Fibroblast of skin of left biceps (primary cell): ENCODE measurements around the gene ADAD2.
"Not testable (repeated sequence)": the region's sequence is repeated elsewhere in the genome, so short reads cannot be mapped to it uniquely, and the experiment has no call there.

Experiments
- DNase-seq, 2 experiments: peaks; one replicate each; pipeline ENCODE4 v3.0.0-alpha.2; 2013; ENCODE audit warnings: low read depth in 2 of 2

Gene ADAD2

DNA sequence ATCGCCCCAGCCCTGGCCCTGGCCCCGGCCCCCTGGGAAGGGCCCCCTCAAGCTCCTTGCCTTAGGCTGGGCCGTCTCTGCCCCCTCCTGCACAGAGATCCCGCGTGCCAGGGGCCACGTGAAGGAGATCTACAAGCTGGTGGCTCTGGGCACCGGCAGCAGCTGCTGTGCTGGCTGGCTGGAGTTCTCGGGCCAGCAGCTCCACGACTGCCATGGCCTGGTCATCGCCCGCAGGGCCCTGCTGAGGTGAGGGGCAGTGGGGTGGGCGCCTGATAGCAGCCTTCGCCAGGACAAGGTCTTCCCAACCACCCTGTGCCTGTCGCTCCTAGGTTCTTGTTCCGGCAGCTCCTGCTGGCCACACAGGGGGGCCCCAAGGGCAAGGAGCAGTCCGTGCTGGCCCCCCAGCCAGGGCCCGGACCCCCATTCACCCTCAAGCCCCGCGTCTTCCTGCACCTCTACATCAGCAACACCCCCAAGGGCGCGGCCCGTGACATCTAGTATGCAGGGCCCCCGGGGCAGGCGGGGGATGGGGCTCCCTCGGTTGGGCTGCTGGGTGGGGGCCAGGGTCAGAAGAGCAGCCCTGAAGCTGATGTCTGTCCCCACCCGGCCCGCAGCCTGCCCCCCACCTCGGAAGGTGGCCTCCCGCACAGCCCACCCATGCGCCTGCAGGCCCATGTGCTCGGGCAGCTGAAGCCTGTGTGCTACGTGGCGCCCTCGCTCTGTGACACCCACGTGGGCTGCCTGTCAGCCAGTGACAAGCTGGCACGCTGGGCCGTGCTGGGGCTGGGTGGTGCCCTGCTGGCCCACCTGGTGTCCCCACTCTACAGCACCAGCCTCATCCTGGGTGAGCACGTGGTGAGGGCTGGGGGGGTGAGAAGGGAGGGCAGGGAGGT is 4.5 kb downstream of the ADAD2 start:
- no peak for DNase-seq

DNA sequence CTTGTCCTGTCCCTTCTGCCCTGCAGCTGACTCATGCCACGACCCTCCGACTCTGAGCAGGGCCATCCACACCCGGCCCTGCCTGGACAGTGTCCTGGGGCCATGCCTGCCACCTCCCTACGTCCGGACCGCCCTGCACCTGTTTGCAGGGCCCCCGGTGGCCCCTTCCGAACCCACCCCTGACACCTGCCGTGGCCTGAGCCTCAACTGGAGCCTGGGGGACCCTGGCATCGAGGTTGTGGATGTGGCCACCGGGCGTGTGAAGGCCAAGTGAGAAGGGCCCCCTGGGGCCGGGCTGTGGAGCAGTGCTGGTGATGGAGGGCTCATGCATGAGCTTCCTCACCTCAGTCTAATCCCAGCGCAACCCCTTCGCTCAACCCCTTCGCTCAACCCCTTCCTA is 5.1 kb downstream of the ADAD2 start:
- no peak for DNase-seq

DNA sequence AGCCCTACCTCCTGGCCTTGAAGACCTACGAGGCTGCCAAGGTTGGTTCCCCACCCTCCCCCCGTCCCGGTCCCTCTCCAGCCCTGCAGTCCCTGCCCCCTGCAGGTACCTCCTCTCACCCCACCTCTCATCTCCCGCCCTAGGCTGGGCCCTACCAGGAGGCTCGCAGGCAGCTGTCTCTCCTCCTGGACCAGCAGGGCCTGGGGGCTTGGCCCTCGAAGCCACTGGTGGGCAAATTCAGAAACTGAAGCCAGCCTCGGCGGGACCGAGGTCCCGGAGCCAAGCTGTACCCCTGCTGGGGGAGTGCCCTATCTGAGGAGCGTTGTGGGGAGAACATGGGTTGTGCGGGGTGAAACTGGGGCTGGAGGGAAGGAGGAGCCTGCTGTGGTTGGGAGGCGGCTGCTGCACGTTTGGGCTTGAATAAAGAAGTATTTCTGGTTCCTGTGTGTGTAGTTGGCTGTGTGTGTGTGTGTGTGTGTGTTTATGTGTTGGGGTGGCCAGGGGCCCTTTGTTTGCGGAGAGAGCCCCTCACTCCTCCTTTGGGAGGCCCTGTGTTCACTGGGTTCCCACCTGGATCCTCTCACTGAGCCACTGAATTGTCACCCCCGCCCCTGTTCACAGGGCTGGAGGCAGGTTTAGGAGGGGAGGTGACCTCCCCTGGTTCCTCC is 5.9 kb downstream of the ADAD2 start:
- no peak for DNase-seq

DNA sequence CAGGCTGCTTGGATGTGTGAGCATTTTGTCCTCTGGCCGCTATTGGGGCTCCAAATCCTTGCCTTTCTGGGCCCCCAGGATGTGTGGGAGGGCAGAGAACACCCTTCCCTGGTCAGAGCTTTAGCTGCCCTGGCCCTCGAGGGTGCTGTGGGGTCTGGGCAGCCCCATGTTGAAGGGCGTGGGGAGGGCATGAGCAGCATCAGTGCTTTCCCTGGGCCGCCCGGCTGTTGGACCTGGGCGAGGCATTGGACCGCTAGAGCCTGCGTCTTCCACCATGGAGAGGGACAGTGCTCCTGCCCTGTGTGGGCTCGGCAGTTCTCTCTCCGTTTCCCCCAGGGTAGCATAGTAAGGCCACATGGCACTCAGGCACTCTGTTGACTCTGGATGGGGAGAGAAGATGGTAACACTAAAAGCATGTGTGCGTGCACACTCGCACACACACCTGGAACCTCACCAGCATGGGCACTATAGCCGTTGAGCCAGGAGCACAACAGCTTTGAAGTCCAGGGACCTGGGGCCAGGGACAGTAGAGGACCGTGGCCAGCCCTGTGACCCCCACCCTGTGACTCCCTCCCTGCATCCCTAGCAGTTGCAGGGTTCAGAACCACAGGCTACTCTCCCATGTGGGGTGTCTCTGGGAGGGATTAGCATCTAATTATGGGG is 6.6 kb downstream of the ADAD2 start:
- no peak for DNase-seq

DNA sequence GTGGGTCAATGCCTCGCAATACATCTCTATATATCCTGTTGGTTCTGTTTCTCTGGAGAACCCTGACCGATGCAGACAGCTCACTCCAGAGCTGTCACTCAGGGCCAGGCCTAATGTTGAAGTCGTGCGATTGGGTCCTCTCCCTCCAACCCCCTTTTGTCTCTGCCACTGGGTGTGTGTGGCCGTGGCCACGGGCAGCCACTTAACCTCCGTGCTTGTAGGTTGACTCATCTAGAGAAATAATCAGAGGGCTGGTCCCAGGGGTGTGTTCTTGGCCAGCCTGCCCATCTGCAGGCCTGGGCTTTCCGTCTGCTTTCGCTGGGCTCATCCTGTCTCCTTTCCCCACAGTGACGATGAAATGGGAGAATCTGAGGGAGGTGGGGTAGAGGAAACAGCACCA is 7.4 kb downstream of the ADAD2 start:
- no peak for DNase-seq

DNA sequence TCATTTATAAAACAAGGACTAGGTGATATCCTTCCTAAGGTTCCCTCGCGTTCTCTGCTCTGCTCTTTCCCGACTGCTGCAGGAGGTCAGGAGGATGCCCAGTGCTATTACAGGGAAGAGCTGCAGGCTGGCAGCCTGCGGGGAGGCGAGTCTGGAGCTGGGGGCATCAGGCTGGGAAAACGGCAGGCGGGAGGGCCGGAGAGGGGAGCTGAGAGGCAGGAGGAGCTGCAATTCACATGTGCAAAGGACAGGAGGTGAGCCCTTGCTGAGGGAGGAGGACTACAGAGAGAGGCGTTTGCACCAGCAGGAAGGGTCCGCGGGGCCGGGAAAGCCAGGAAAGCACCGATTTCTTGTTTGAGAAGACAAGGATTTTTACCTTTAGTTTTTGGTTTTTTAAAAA is 8.1 kb downstream of the ADAD2 start:
- no peak for DNase-seq

DNA sequence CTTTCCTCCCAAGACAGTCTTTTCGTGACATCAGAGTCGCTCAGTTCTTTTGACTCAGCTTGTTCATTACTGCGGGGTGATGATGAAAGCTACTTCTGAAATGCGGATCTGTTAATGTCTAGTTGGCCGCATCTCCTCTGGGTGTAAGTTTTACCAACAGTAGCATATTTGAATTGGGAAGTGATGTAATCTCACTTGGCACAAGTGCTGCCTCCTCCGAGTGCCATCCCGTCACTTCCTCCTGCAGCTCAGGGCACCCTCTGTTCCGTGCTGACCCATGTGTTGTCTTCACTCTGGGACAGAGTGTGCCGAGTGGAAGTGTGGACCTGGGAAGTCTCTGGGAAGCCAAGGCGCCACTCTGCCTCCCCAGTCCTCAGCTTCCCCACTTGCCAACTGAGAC is 8.9 kb downstream of the ADAD2 start:
- no peak for DNase-seq

DNA sequence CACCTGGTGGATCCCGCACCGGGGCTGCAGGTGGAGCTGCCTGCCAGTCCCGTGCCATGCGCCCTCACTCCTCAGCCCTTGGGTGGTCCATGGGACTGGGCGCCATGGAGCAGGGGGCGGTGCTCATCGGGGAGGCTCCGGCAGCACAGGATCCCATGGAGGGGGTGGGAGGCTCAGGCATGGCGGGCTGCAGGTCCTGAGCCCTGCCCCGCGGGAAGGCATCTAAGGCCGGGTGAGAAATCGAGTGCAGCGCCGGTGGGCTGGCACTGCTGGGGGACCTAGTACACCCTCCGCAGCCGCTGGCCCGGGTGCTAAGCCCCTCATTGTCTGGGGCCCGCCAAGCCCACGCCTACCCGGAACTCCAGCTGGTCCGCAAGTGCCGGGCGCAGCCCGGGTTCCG is 13.6 kb downstream of the ADAD2 start:
- not testable (repeated sequence) for DNase-seq

DNA sequence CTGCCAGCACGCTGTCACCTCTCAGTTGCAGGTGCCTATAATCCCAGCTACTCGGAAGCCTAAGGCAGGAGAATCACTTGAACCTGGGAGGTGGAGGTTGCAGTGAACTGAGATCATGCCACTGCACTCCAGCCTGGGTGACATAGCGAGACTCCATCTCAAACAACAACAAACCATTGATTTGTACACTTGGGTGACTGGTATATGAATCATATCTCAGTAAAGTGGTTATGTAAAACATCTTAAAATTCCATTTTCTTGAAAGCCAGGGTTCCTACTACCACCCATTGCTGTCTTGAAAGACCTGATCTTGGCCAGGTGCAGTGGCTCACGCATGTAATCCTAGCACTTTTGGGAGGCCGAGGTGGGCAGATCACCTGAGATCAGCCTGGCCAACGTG is 14.2 kb downstream of the ADAD2 start:
- DNase-seq: not testable (repeated sequence)

DNA sequence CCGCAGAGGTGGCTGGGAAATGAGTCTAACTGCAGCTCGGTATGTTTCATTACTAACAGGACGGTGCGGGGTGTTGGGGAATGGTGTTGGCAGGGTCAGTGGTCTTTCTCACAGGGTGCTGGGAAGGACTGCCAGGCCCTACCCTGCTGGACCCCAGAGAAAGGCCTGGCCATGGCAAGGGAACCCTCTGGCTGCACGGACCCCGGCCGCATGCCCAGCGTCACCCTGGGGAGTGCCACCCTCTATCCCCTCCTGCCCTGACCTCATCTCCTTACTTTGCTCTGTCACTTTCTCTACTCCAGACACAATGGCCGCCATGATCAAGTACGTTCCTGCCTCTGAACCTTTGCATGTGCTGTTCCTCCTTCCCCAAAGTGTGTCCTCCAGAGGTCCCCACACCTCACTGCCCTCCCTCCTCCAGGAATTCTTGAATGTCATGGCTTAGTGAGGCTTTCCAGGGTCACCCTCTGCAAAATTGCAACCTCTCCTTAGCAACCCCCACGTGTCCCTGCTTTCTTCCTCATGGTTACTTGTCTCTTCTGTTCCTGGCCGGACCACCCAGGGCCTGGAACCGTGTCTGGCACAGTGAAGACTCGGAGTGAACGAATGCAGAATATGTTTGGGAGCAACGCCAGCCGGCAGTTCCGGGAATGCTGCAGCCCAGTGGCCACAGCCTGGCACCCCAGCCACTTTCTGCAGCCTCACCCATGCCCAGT is 15.2 kb downstream of the ADAD2 start:
- no peak for DNase-seq

DNA sequence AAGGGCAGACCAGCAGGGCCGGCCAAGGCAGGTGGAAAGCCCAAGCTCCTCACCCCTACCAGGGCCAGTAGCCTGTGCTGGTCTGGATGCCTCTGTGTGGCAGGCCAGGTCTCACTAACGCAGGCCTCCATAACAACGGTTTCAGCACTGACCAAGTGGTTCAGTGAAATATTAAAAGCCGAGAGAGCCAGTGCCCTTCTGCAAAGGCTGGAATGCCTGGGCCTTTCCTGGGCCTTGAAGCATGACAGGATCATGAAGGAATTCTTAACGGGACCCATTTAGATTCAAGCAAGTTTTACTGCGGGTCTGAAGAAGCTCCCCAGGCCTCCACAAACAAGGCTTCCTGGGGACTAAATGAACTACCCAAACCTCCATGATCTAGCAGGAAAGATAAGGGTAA is 16.3 kb downstream of the ADAD2 start:
- DNase-seq: no peak

DNA sequence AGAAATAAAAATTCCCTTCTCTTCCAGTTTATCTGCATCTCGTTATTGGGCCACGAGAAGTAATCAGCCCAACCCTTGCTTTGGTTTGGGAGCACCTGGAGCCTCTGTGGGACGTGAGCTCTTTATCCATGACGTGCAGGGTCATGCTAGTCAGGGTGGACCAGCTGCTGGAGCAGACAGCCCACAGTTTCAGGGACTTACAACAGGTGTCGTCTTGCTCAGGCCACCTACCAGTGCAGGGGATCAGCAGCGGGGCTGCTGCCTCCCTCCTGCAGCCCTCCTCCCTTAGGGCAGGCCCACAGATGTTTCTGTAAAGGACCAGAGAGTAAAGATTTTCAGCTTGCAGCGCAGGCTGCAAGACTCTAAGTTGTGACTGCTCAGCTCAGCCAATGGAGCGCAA is 16.9 kb downstream of the ADAD2 start:
- DNase-seq: no peak

DNA sequence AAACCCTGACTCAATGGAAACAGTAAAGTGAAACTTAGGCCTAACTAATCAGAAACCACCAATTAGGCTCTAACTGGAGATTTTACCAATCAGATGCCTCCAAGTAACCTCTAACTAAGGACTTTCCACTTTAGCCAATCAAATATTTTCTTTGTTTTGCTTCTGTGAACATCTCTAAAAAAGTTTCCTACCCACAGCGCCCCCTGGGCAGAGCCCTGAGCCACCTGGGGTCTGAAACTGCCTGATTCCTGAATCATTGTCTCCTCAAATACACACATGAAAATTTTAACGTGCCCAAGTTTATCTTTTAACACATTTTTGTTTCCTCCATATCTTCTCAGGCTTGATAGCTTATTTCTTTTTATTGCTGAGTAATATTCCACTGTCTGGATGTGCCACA is 19.0 kb downstream of the ADAD2 start:
- no peak for DNase-seq

DNA sequence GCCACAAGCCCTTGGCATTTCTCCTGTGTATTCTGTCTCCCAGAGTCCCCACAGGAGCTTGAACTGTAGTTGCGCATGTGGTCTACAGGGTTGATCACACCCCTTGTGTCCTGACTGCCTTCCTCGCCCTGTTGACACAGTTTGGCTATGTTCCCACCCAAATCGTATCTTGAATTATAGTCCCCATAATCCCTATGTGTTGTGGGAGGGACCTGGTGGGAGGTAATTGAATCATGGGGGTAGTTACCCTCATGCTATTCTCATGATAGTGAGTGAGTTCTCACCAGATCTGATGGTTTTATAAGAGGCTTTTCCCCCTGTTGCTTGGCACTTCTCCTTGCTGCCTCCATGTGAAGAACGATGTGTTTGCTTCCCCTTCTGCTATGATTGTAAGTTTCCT is 21.2 kb downstream of the ADAD2 start:
- DNase-seq: no peak

DNA sequence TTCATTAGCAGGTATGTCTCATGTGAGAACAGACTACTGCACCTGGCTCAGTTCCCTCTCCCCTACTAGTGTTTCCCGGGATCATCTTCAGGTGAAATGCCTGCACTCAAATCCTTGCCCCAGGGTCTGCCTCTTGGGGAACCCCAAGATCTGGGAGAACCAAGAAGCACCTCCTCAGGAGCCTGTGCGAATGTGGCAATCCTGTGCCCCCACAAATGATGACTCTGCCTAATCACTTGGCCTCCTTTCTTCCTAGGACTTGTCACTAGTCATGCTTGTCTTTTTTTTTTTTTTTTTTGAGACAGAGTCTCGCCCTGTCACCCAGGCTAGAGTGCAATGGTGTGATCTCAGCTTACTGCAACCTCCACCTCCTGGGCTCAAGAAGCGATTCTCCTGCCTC is 21.7 kb downstream of the ADAD2 start:
- no peak for DNase-seq

DNA sequence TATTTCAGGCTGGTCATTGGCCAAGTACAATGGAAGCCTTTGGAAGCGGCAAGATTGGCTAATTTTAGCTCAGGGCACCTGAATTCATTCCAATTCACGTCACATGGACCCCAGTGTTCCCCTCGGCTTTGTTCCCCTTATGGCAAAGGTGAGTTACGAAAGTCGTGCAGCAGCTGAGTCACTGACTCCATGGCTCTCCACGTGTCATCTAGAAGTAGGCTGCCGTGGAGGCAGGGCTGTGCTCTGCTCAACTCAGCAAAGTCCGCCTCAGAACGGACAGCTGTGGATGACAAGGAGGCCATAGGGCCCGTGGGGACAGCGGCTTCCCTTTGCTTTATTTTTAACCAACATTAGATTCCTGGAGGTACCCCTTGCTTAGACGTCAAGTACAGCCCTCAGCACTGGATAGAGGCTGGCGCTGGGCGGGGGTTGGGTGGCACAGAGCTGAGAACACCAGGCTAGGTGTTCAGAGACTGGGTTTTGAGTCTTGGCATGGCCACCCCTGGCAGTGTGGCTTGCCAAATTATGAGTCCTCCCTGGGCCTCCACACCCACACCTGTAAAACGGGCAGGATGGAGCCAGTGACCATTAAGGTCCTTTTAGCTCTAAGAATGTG is 23.6 kb downstream of the ADAD2 start:
- no peak for DNase-seq

DNA sequence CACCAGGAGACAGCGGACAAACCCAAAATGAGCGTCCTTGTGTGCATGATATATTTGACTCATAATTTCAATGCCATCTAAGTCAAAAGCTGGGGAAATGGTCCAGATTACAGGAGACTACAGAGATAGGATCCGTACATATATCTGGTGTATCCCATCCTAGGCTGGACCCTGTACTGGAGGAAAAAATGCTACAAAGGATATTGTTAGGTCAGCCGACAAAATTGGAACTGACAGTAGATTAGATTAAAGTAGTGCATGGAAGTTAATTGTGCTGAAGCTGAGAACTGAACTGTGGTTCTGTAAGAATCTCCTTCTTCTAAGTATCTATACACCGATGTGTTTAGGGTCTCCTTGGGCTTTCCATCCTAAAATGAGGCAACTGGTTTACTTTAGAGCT is 24.6 kb downstream of the ADAD2 start:
- no peak for DNase-seq

DNA sequence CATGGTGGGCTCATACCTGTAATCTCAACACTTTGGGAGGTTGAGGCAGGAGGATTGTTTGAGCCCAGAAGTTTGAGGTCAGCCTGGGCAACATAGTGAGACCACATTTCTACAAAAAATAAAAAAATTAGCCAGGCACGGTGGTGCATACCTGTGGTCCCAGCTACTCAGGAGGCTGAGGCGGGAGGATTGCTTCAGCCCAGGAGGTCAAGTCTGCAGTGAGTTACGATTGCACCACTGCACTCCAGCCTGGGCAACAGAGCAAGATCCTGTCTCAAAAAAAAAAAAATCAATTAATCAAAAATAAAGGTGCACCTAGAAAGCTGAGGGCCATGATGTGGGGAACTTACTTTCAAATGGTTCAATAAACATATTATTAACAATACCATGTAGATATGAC is 25.2 kb downstream of the ADAD2 start:
- DNase-seq: not testable (repeated sequence)

DNA sequence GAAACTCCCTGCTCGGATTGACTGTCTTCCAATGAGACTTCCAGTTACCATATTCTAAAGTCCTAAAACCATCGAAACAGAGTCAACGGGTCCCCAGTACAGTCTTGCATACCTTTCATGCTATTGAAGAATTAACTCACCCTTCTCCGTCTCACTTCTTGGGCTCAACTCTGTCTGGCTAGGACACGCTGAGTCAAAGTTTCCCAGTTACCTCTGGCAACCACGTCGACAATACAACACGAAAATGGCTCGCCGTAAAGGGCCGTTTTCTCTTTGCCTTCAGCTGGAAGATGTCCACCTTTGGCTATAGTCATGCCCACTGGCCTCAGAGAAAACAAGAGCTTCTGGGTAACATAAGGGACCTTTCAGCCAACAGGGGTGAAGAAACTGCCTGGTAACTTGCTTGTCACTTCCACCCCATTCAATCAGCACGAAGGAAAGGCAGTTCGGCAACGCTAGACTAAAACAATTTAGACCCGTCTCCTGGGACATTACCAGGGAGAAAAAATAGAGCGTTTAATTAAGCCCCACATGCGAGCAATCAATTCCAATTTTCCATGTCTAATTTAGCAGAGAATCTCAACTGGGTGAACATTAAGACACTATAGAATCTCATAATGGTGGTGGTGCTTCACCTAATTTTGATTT is 27.3 kb downstream of the ADAD2 start:
- DNase-seq: no peak

DNA sequence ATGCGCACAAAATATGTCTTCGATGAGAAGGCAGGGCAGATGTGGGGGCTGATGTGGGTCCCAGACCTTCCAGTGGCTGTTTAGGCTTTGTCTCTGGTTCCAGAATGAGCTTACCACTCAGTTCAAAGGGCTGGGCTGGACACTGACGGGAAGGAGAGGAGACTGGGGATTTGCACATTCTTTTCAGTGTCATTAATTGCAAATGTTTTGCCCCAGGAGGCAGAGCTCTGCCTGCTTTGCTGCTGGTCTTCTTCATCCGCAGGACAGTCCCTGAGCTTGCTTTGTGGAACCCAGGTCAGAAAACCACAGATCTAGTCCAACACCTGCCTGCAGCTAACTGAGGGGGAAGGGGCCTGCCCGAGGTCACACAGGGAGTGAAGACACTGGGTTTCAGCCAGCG is 28.0 kb downstream of the ADAD2 start:
- no peak for DNase-seq

DNA sequence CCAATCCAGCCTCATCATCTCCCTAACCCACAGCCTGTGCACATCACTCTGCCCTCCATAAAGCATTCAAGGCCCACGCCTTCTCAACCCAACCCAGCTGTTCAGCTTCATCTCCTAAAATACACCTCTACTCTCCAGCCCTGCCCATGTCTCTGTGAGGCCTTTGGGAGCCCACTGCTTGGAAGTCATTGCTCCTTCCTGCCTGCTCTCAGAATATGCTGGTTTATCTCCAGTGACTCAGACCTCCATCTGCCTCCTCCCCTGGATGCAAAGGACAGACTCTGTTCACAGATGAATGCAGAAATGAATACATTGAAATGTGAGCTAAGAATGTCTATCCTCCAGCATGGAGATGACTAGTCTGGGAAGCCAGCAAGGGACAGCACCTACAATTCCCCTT is 29.9 kb downstream of the ADAD2 start:
- no peak for DNase-seq
